HepG2 (cell line): ENCODE data around the gene TLE1. TPM values are rescaled to one million over a fixed set of nuclear protein-coding genes. Genes with fewer than 3 reads are reported as not detected.

Experiments
- EP300 ChIP-seq, 3 experiments: sonication (generic) in 1 of 3; formaldehyde crosslinking in 1 of 3; IDR thresholded peaks; 2 replicates each; pipeline versions ENCODE4 v1.5.1 to v1.6.1; 2011 to 2020; ENCODE audit warnings: low read depth in 2 of 3, low read length in 2 of 3, borderline replicate concordance in 1 of 3, improper control_type of control experiment in 1 of 3, mild to moderate bottlenecking in 1 of 3, missing genetic modification reagents in 1 of 3, moderate library complexity in 1 of 3
- FOXK2 ChIP-seq: fragments of 450-650 bp; IDR thresholded peaks from 2 replicates; pipeline ENCODE4 v1.6.1; 2016
- NR3C1 ChIP-seq: sonication (generic); formaldehyde crosslinking; IDR thresholded peaks from 2 replicates; pipeline ENCODE4 v1.4.0; 2020; ENCODE audit warnings: missing genetic modification reagents
- POGZ ChIP-seq: sonication (generic); formaldehyde crosslinking; IDR thresholded peaks from 2 replicates; pipeline ENCODE4 v1.4.0; 2020; ENCODE audit warnings: mild to moderate bottlenecking, missing genetic modification reagents
- SALL1 ChIP-seq: sonication (generic); formaldehyde crosslinking; IDR thresholded peaks from 2 replicates; pipeline ENCODE4 v1.8.0; 2022; ENCODE audit warnings: mild to moderate bottlenecking, missing genetic modification reagents
- SNAPC2 ChIP-seq: sonication (generic); formaldehyde crosslinking; IDR thresholded peaks from 2 replicates; pipeline ENCODE4 v1.8.1; 2022; ENCODE audit warnings: mild to moderate bottlenecking, missing genetic modification reagents
- SOX13 ChIP-seq, 3 experiments: fragments of 450-650 bp in 1 of 3; sonication (generic) in 1 of 3; formaldehyde crosslinking in 1 of 3; IDR thresholded peaks in 2 of 3; conservative IDR thresholded peaks in 1 of 3; 2 replicates each; pipeline versions ENCODE4 v1.5.0 to v1.6.1; 2016 to 2020; ENCODE audit warnings: antibody characterized with exemption in 1 of 3, mild to moderate bottlenecking in 1 of 3, missing compliant biosample characterization in 1 of 3, missing genetic modification reagents in 1 of 3, moderate library complexity in 1 of 3
- SOX6 ChIP-seq, 2 experiments: fragments of 450-650 bp in 1 of 2; sonication (generic) in 1 of 2; formaldehyde crosslinking in 1 of 2; IDR thresholded peaks; 2 replicates each; pipeline versions ENCODE4 v1.4.0 to v1.6.1; 2017 to 2020; ENCODE audit warnings: antibody characterized with exemption in 1 of 2, mild to moderate bottlenecking in 1 of 2, missing genetic modification reagents in 1 of 2
- SSRP1 ChIP-seq: IDR thresholded peaks from 2 replicates; pipeline ENCODE4 v1.6.1; 2016; ENCODE audit warnings: control low read depth
- TOE1 ChIP-seq: sonication (generic); formaldehyde crosslinking; IDR thresholded peaks from 2 replicates; pipeline ENCODE4 v1.4.0; 2020; ENCODE audit warnings: mild to moderate bottlenecking, missing genetic modification reagents
- ZFYVE20 ChIP-seq: sonication (generic); formaldehyde crosslinking; IDR thresholded peaks from 2 replicates; pipeline ENCODE4 v1.8.0; 2023; ENCODE audit warnings: low read depth, mild to moderate bottlenecking, moderate library complexity, missing genetic modification reagents, borderline replicate concordance
- ZMYM4 ChIP-seq: sonication (generic); formaldehyde crosslinking; IDR thresholded peaks from 2 replicates; pipeline ENCODE4 v1.8.1; 2023; ENCODE audit warnings: mild to moderate bottlenecking, missing genetic modification reagents
- ZNF570 ChIP-seq: sonication (generic); formaldehyde crosslinking; IDR thresholded peaks from 2 replicates; pipeline ENCODE4 v1.4.0; 2020; ENCODE audit warnings: mild to moderate bottlenecking, missing genetic modification reagents, borderline replicate concordance
- ZNF83 ChIP-seq: sonication (generic); formaldehyde crosslinking; IDR thresholded peaks from 2 replicates; pipeline ENCODE4 v1.4.0; 2020; ENCODE audit warnings: missing genetic modification reagents, mild to moderate bottlenecking, borderline replicate concordance
- polyA plus RNA-seq, 8 experiments: library from polyadenylated mRNA; depleted of rRNA in 3 of 8; stranded (reverse) in 7 of 8; unstranded in 1 of 8; fragments of >200 nt; fragmentation: Illumina TruSeq in 4 of 8; extraction: Trizol in 4 of 8; gene quantifications; 2 replicates each; pipeline versions ENCODE4 v1.2.1 to v1.2.3, GENCODE V29; 2011 to 2016; ENCODE audit warnings: low read depth in 4 of 8, missing spikeins in 1 of 8, mixed read lengths in 1 of 8; ENCODE audit not compliant: insufficient read depth in 1 of 8
- total RNA-seq, 5 experiments: library from RNA; depleted of rRNA; stranded (reverse); fragments of >200 nt; fragmentation: Illumina TruSeq; extraction: Trizol; gene quantifications; 2 replicates each; pipeline ENCODE4 v1.2.3, GENCODE V29; 2016; ENCODE audit warnings: low read depth in 1 of 5
- TF ChIP-seq, protein P1 (sequence below): sonication (generic); formaldehyde crosslinking; IDR thresholded peaks from 2 replicates; pipeline ENCODE4 v1.4.0; 2020; ENCODE audit warnings: missing genetic modification reagents
- TF ChIP-seq, protein P2 (sequence below): IDR thresholded peaks from 2 replicates; pipeline ENCODE4 v1.6.1; 2016; ENCODE audit warnings: low read depth
- TF ChIP-seq, protein P3 (sequence below): sonication (generic); formaldehyde crosslinking; IDR thresholded peaks from 2 replicates; pipeline ENCODE4 v1.5.0; 2020; ENCODE audit warnings: missing genetic modification reagents

TLE1 gene
- total and polyA plus RNA-seq, 2 of the 13 experiments (the other 11 are each of a cell fraction or from before 2014, with no cell fraction given): 35.9 to 109 TPM

DNA sequence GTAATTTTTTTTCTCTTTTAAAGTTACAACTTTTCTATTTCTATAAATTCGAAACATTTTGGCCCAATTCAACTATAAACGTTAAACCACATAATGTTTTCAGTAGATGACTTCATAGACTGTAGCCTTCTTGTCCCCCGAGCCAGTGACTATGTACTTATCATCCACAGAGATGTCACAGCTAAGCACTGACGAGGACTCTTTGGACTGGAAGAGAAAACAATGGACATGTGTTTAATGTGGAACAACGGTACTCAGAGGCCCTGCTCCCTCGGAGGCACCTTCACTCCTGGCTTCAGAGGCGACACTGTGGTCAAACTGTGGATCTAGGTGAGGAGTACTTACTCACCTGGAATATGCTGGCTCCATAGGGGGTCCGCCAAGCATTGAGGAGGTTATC, 105.2 kb downstream of the TLE1 start (continued):
- TF ChIP-seq, protein P1, sequence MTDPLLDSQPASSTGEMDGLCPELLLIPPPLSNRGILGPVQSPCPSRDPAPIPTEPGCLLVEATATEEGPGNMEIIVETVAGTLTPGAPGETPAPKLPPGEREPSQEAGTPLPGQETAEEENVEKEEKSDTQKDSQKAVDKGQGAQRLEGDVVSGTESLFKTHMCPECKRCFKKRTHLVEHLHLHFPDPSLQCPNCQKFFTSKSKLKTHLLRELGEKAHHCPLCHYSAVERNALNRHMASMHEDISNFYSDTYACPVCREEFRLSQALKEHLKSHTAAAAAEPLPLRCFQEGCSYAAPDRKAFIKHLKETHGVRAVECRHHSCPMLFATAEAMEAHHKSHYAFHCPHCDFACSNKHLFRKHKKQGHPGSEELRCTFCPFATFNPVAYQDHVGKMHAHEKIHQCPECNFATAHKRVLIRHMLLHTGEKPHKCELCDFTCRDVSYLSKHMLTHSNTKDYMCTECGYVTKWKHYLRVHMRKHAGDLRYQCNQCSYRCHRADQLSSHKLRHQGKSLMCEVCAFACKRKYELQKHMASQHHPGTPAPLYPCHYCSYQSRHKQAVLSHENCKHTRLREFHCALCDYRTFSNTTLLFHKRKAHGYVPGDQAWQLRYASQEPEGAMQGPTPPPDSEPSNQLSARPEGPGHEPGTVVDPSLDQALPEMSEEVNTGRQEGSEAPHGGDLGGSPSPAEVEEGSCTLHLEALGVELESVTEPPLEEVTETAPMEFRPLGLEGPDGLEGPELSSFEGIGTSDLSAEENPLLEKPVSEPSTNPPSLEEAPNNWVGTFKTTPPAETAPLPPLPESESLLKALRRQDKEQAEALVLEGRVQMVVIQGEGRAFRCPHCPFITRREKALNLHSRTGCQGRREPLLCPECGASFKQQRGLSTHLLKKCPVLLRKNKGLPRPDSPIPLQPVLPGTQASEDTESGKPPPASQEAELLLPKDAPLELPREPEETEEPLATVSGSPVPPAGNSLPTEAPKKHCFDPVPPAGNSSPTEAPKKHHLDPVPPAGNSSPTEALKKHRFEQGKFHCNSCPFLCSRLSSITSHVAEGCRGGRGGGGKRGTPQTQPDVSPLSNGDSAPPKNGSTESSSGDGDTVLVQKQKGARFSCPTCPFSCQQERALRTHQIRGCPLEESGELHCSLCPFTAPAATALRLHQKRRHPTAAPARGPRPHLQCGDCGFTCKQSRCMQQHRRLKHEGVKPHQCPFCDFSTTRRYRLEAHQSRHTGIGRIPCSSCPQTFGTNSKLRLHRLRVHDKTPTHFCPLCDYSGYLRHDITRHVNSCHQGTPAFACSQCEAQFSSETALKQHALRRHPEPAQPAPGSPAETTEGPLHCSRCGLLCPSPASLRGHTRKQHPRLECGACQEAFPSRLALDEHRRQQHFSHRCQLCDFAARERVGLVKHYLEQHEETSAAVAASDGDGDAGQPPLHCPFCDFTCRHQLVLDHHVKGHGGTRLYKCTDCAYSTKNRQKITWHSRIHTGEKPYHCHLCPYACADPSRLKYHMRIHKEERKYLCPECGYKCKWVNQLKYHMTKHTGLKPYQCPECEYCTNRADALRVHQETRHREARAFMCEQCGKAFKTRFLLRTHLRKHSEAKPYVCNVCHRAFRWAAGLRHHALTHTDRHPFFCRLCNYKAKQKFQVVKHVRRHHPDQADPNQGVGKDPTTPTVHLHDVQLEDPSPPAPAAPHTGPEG: no peak
- TF ChIP-seq FOXK2 (no peak), ZNF570 (CRISPR knock-in tag) (no peak), TOE1 (CRISPR knock-in tag) (no peak), SALL1 (0 out of 2 replicates have a peak, but pooled peaks have one; percentile 30), EP300 (IDR thresholded peaks at IDR 0.05; ENCODE audit: low read depth in 2 of 2, low read length in 2 of 2) (no peak), EP300 (CRISPR knock-in tag; IDR thresholded peaks at IDR 0.05; ENCODE audit: borderline replicate concordance) (no peak), NR3C1 (no peak), ZNF83 (CRISPR knock-in tag) (no peak), ZMYM4 (CRISPR knock-in tag) (peak; percentile 63; the same call in 1 of the 2 replicates), SNAPC2 (CRISPR knock-in tag) (no peak), ZFYVE20 (no peak), SSRP1 (CRISPR knock-in tag) (no peak), POGZ (CRISPR knock-in tag) (peak; percentile 62), SOX13 (IDR thresholded peaks at IDR 0.05) (no peak), SOX13 (CRISPR knock-in tag; conservative IDR thresholded peaks at IDR 0.05 in 1 of 2, IDR thresholded peaks at IDR 0.05 in 1 of 2) (peak in 1 of 2 experiments; percentile 74; a peak in 2 of 4 replicates), SOX6 (IDR thresholded peaks at IDR 0.05) (no peak), SOX6 (CRISPR knock-in tag; IDR thresholded peaks at IDR 0.05) (peak; percentile 69)
- TF ChIP-seq, protein P2, sequence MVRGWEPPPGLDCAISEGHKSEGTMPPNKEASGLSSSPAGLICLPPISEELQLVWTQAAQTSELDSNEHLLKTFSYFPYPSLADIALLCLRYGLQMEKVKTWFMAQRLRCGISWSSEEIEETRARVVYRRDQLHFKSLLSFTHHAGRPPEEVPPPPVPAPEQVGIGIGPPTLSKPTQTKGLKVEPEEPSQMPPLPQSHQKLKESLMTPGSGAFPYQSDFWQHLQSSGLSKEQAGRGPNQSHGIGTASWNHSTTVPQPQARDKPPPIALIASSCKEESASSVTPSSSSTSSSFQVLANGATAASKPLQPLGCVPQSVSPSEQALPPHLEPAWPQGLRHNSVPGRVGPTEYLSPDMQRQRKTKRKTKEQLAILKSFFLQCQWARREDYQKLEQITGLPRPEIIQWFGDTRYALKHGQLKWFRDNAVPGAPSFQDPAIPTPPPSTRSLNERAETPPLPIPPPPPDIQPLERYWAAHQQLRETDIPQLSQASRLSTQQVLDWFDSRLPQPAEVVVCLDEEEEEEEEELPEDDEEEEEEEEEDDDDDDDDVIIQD (CRISPR knock-in tag): peak; percentile 93
- TF ChIP-seq, protein P3, sequence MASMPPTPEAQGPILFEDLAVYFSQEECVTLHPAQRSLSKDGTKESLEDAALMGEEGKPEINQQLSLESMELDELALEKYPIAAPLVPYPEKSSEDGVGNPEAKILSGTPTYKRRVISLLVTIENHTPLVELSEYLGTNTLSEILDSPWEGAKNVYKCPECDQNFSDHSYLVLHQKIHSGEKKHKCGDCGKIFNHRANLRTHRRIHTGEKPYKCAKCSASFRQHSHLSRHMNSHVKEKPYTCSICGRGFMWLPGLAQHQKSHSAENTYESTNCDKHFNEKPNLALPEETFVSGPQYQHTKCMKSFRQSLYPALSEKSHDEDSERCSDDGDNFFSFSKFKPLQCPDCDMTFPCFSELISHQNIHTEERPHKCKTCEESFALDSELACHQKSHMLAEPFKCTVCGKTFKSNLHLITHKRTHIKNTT: no peak
